SK-N-SH (cell line): ENCODE measurements around the gene EML2. TPM values are rescaled to one million over a fixed set of nuclear protein-coding genes. Genes with fewer than 3 reads are reported as not detected.

ENCODE experiments used
- CTCF ChIA-PET: fragments of 300-600, 350-600 bp; formaldehyde crosslinking; extraction: SDS; loops from one replicate; lab custom pipeline; 2021; lab: Yijun Ruan, JAX
- POLR2A ChIA-PET: fragments of 350-600 bp; sonication (Branson Sonifier 250); formaldehyde crosslinking; extraction: SDS; loops from one replicate; lab custom pipeline; 2020; ENCODE audit warnings: antibody characterized with exemption, inconsistent platforms; lab: Yijun Ruan, JAX
- DNase-seq: peaks from one replicate; pipeline ENCODE4 v3.0.0; 2012
- H2AFZ ChIP-seq: fragments of 200-600 bp; sonication (generic); 2 replicates; pipeline ENCODE4 v1.8.1; 2016; ENCODE audit warnings: antibody characterized with exemption, mild to moderate bottlenecking, low read depth
- H3F3A ChIP-seq: fragments of 200-600 bp; sonication (generic); replicated peaks from 2 replicates; pipeline ENCODE3; 2016; ENCODE audit warnings: antibody characterized with exemption, mild to moderate bottlenecking; ENCODE audit not compliant: insufficient read depth
- H3K27ac ChIP-seq, 2 experiments: fragments of 200-500 bp in 1 of 2; fragments of 200-600 bp in 1 of 2; sonication (Bioruptor generic) in 1 of 2; sonication (generic), shearing (Covaris generic) in 1 of 2; 2 replicates each; pipeline versions ENCODE4 v1.5.1 to v1.6.1; 2014 to 2016; ENCODE audit warnings: low read depth in 2 of 2, inconsistent platforms in 1 of 2, low read length in 1 of 2, mild to moderate bottlenecking in 1 of 2, mixed read lengths in 1 of 2
- H3K27me3 ChIP-seq: fragments of 200-600 bp; sonication (generic), shearing (Covaris generic); 2 replicates; pipeline ENCODE4 v1.6.1; 2016; ENCODE audit warnings: mixed run types; ENCODE audit not compliant: insufficient read depth
- H3K36me3 ChIP-seq, 2 experiments: fragments of 200-500 bp in 1 of 2; fragments of 200-600 bp in 1 of 2; sonication (Bioruptor generic) in 1 of 2; sonication (generic) in 1 of 2; replicated peaks in 1 of 2; 2 replicates each; pipeline versions ENCODE3 to v1.5.1; 2014 to 2016; ENCODE audit warnings: low read length in 1 of 2, mild to moderate bottlenecking in 1 of 2; ENCODE audit not compliant: insufficient read depth in 2 of 2, control insufficient read depth in 1 of 2
- H3K4me1 ChIP-seq, 2 experiments: fragments of 200-500 bp in 1 of 2; fragments of 200-600 bp in 1 of 2; sonication (Bioruptor generic) in 1 of 2; sonication (generic), shearing (Covaris generic) in 1 of 2; 2 replicates each; pipeline versions ENCODE4 v1.5.1 to v1.6.1; 2014 to 2016; ENCODE audit warnings: low read depth in 1 of 2, low read length in 1 of 2, mixed run types in 1 of 2; ENCODE audit not compliant: insufficient read depth in 2 of 2, control insufficient read depth in 1 of 2
- H3K4me2 ChIP-seq: fragments of 200-600 bp; sonication (generic), shearing (Covaris generic); 2 replicates; pipeline ENCODE4 v1.6.1; 2017; ENCODE audit warnings: mixed run types
- H3K4me3 ChIP-seq, 2 experiments: fragments of 200-500 bp in 1 of 2; fragments of 200-600 bp in 1 of 2; sonication (Bioruptor generic) in 1 of 2; sonication (generic), shearing (Covaris generic) in 1 of 2; 2 replicates each; pipeline versions ENCODE4 v1.5.1 to v1.8.1; 2014 to 2016; ENCODE audit warnings: low read depth in 2 of 2, inconsistent platforms in 1 of 2, low read length in 1 of 2, mild to moderate bottlenecking in 1 of 2, mixed read lengths in 1 of 2, moderate library complexity in 1 of 2
- H3K79me2 ChIP-seq: fragments of 200-600 bp; sonication (generic); 2 replicates; pipeline ENCODE4 v1.8.1; 2017; ENCODE audit warnings: mild to moderate bottlenecking; ENCODE audit not compliant: insufficient read depth
- H3K9ac ChIP-seq: fragments of 200-600 bp; sonication (generic); 2 replicates; pipeline ENCODE4 v1.6.1; 2017; ENCODE audit warnings: mixed run types
- H3K9me2 ChIP-seq: fragments of 200-600 bp; sonication (generic); 2 replicates; pipeline ENCODE4 v1.6.1; 2017; ENCODE audit warnings: mixed run types
- H3K9me3 ChIP-seq: fragments of 200-600 bp; sonication (generic); 2 replicates; pipeline ENCODE4 v1.6.1; 2017; ENCODE audit warnings: mixed run types, mild to moderate bottlenecking, moderate library complexity
- H4K20me1 ChIP-seq: fragments of 200-600 bp; sonication (generic); 2 replicates; pipeline ENCODE4 v1.6.1; 2017; ENCODE audit warnings: mild to moderate bottlenecking, mixed run types; ENCODE audit not compliant: insufficient read depth
- ELF1 ChIP-seq: IDR thresholded peaks from 2 replicates; pipeline ENCODE4 v1.4.0; 2012
- EP300 ChIP-seq, 2 experiments: IDR thresholded peaks; 2 replicates each; pipeline versions ENCODE4 v1.4.0 to v1.6.1; 2012; ENCODE audit warnings: borderline replicate concordance in 1 of 2, low read depth in 1 of 2, low read length in 1 of 2
- FOXM1 ChIP-seq: IDR thresholded peaks from 2 replicates; pipeline ENCODE4 v1.4.0; 2012; ENCODE audit warnings: low read depth, mild to moderate bottlenecking
- GATA2 ChIP-seq: sonication (generic); formaldehyde crosslinking; IDR thresholded peaks from 2 replicates; pipeline ENCODE4 v1.5.0; 2020; ENCODE audit warnings: mild to moderate bottlenecking, missing genetic modification reagents
- JUND ChIP-seq: IDR thresholded peaks from 2 replicates; pipeline ENCODE4 v1.4.0; 2012
- MEF2A ChIP-seq: IDR thresholded peaks from 2 replicates; pipeline ENCODE4 v1.4.0; 2012; ENCODE audit warnings: low read depth, borderline replicate concordance
- POLR2AphosphoS5 ChIP-seq: IDR thresholded peaks from 2 replicates; pipeline ENCODE4 v1.6.1; 2012; ENCODE audit warnings: low read depth, low read length
- RFX5 ChIP-seq: IDR thresholded peaks from 2 replicates; pipeline ENCODE4 v1.6.1; 2012; ENCODE audit warnings: mild to moderate bottlenecking, improper control_type of control experiment, low read length
- SMC3 ChIP-seq: IDR thresholded peaks from 2 replicates; pipeline ENCODE4 v1.6.1; 2012; ENCODE audit warnings: low read depth, low read length, improper control_type of control experiment
- TEAD4 ChIP-seq: IDR thresholded peaks from 2 replicates; pipeline ENCODE4 v1.4.0; 2012; ENCODE audit warnings: mild to moderate bottlenecking, borderline replicate concordance; ENCODE audit not compliant: insufficient read depth
- YY1 ChIP-seq: IDR thresholded peaks from 2 replicates; pipeline ENCODE4 v1.4.0; 2012; ENCODE audit warnings: low read depth, mild to moderate bottlenecking
- WGBS: methylation state at CpG from one replicate; pipeline ENCODE4 v1.1.6; 2017; ENCODE audit warnings: low lambda C conversion rate; 5-methylcytosine and 5-hydroxymethylcytosine counted together
- polyA plus RNA-seq, 3 experiments: library from polyadenylated mRNA; depleted of rRNA; stranded (reverse); fragments of >200 nt; gene quantifications; 2 replicates each; pipeline ENCODE4 v1.2.3, GENCODE V29; 2012
- TF ChIP-seq, protein P1 (sequence below): IDR thresholded peaks from 2 replicates; pipeline ENCODE4; 2012
- TF ChIP-seq, protein P2 (sequence below): fragments of 150-350 bp; IDR thresholded peaks from 2 replicates; pipeline ENCODE4 v1.6.1; 2017; ENCODE audit warnings: antibody characterized with exemption, low read length, low read depth, borderline replicate concordance
- TF ChIP-seq, protein P3 (sequence below): fragments of 200-600 bp; sonication (generic); IDR thresholded peaks from 2 replicates; pipeline ENCODE4 v1.6.1; 2017; ENCODE audit warnings: antibody characterized with exemption, mild to moderate bottlenecking, moderate library complexity
- TF ChIP-seq, protein P4 (sequence below): fragments of 150-350 bp; IDR thresholded peaks from 2 replicates; pipeline ENCODE4 v1.6.1; 2016; ENCODE audit warnings: mild to moderate bottlenecking, low read depth, low read length
- TF ChIP-seq, protein P5 (sequence below): IDR thresholded peaks from 2 replicates; pipeline ENCODE4 v1.4.0; 2012; ENCODE audit warnings: low read depth
- TF ChIP-seq, protein P6 (sequence below): IDR thresholded peaks from 2 replicates; pipeline ENCODE4 v1.4.0; 2012; ENCODE audit warnings: low read depth, borderline replicate concordance

EML2 gene
- polyA plus RNA-seq, 1 of the 3 experiments (the other 2 are of a cell fraction): 12.4 TPM

DNA sequence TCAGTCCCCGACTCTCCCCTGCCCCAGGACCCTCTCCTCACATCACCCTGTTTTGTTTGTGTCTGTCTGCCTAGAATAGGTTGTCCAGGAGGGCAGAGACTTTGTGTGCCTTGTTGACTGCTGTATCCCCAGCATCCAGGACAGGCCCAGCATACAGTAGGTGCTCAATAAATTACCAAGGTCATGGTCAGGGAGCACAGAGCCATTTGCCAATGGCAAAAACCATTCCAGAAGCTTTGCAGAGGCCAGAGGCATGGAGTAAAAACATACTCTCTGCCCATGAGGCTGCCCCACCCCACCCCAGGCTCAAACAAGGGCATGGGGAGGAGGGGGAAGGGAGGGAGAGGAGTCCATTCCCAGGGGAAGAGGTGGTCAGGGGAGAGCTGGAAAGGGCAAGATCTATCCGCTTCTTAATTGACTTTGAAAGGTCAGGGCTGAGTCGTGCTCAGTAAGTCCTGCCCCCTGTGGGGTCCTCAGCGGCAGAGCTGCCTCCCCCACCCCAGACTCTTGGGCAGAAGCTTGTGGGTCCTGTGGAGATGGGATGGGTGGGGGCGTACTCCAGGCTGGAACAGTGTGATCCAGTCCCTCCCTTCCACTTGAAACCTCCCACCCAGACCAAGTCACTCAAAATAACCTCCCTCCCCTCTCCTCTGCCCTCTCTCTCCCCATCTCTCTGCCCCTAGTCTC lies 41.6 kb downstream of the EML2 start:
- TF ChIP-seq, protein P1, sequence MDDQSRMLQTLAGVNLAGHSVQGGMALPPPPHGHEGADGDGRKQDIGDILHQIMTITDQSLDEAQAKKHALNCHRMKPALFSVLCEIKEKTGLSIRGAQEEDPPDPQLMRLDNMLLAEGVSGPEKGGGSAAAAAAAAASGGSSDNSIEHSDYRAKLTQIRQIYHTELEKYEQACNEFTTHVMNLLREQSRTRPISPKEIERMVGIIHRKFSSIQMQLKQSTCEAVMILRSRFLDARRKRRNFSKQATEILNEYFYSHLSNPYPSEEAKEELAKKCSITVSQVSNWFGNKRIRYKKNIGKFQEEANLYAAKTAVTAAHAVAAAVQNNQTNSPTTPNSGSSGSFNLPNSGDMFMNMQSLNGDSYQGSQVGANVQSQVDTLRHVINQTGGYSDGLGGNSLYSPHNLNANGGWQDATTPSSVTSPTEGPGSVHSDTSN: no peak
- TF ChIP-seq, protein P2, sequence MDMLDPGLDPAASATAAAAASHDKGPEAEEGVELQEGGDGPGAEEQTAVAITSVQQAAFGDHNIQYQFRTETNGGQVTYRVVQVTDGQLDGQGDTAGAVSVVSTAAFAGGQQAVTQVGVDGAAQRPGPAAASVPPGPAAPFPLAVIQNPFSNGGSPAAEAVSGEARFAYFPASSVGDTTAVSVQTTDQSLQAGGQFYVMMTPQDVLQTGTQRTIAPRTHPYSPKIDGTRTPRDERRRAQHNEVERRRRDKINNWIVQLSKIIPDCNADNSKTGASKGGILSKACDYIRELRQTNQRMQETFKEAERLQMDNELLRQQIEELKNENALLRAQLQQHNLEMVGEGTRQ: no peak
- TF ChIP-seq, protein P3, sequence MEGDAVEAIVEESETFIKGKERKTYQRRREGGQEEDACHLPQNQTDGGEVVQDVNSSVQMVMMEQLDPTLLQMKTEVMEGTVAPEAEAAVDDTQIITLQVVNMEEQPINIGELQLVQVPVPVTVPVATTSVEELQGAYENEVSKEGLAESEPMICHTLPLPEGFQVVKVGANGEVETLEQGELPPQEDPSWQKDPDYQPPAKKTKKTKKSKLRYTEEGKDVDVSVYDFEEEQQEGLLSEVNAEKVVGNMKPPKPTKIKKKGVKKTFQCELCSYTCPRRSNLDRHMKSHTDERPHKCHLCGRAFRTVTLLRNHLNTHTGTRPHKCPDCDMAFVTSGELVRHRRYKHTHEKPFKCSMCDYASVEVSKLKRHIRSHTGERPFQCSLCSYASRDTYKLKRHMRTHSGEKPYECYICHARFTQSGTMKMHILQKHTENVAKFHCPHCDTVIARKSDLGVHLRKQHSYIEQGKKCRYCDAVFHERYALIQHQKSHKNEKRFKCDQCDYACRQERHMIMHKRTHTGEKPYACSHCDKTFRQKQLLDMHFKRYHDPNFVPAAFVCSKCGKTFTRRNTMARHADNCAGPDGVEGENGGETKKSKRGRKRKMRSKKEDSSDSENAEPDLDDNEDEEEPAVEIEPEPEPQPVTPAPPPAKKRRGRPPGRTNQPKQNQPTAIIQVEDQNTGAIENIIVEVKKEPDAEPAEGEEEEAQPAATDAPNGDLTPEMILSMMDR: no peak
- no peak for TF ChIP-seq ELF1
- TF ChIP-seq FOXM1: no peak
- TF ChIP-seq RFX5: no peak
- TF ChIP-seq, protein P4, sequence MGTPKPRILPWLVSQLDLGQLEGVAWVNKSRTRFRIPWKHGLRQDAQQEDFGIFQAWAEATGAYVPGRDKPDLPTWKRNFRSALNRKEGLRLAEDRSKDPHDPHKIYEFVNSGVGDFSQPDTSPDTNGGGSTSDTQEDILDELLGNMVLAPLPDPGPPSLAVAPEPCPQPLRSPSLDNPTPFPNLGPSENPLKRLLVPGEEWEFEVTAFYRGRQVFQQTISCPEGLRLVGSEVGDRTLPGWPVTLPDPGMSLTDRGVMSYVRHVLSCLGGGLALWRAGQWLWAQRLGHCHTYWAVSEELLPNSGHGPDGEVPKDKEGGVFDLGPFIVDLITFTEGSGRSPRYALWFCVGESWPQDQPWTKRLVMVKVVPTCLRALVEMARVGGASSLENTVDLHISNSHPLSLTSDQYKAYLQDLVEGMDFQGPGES: no peak
- TF ChIP-seq, protein P5, sequence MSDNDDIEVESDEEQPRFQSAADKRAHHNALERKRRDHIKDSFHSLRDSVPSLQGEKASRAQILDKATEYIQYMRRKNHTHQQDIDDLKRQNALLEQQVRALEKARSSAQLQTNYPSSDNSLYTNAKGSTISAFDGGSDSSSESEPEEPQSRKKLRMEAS: no peak
- TF ChIP-seq, protein P6, sequence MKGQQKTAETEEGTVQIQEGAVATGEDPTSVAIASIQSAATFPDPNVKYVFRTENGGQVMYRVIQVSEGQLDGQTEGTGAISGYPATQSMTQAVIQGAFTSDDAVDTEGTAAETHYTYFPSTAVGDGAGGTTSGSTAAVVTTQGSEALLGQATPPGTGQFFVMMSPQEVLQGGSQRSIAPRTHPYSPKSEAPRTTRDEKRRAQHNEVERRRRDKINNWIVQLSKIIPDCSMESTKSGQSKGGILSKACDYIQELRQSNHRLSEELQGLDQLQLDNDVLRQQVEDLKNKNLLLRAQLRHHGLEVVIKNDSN: no peak
- no peak for TF ChIP-seq EP300 (IDR thresholded peaks at IDR 0.05; ENCODE audit: borderline replicate concordance in 1 of 2, low read depth in 1 of 2, low read length in 1 of 2)
- no peak for TF ChIP-seq TEAD4
- TF ChIP-seq POLR2AphosphoS5: no peak
- TF ChIP-seq SMC3: no peak
- no peak for TF ChIP-seq GATA2 (CRISPR knock-in tag)
- no peak for TF ChIP-seq MEF2A
- TF ChIP-seq JUND: no peak
- TF ChIP-seq YY1: no peak
- Histone ChIP-seq H4K20me1 (no peaks in the 10 kb centered on the region), H3K9me2 (no peaks in the 10 kb centered on the region), H3K9me3 (no peaks in the 10 kb centered on the region), H3K4me3 (no peak overlapping the region), H3K27me3 (peaks cover 19% of the 10 kb centered on the region; the same call in 1 of the 2 replicates), H3K9ac (no peak overlapping the region), H3K79me2 (no peaks in the 10 kb centered on the region), H3K27ac (no peak overlapping the region), H3F3A (peaks cover 6% of the 10 kb centered on the region), H2AFZ (peak overlapping the region; percentile 85; the same call in 1 of the 2 replicates), H3K4me1 (peaks cover 0 to 7% of the 10 kb centered on the region in 2 experiments; a peak in 1 of 4 replicates), H3K4me2 (peak overlapping the region; percentile 56), H3K36me3 (no peaks in the 10 kb centered on the region)
- POLR2A ChIA-PET: no interaction called here
- 22% methylated on average over 5 of the region's 5 CpGs for WGBS
- CTCF ChIA-PET: interaction anchor here (1.1 to 3.5 kb wide), 3 partner anchors 9 to 85 kb away, joined by 3 to 18 read pairs (median 4); no protein-coding TSS in a partner anchor
- DNase-seq: no peak
